GM20431 (cell line): ENCODE measurements around the gene CMBL.

Experiments used
- in situ Hi-C: fragments of 300-500 bp; cut with MseI, MboI; formaldehyde crosslinking; loops from one replicate; pipeline ENCODE4 v1.15.0; 2020; ENCODE audit warnings: low sequenced_read_pairs; ENCODE audit not compliant: unreplicated experiment

CMBL gene

DNA sequence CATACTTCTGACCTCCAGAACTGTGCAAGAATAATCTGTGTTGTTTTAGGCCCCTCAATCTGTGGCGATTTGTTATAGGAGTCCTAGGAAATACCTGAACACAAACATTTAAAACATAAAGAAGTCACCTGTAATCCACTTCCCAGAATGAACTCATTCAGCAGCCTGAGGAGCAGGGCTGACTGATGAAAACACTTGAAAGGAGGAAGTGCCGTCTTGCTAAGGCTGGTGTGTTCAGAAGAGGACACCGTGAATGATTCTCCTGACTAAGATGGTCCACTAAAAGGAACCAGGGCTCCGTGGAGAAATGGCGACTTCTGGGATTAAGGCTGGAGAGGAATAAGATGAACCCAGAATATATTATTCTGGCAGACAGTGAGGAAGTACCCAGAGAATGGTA is 27.1 kb upstream of the CMBL start:
- in situ Hi-C loops: no loop called here

DNA sequence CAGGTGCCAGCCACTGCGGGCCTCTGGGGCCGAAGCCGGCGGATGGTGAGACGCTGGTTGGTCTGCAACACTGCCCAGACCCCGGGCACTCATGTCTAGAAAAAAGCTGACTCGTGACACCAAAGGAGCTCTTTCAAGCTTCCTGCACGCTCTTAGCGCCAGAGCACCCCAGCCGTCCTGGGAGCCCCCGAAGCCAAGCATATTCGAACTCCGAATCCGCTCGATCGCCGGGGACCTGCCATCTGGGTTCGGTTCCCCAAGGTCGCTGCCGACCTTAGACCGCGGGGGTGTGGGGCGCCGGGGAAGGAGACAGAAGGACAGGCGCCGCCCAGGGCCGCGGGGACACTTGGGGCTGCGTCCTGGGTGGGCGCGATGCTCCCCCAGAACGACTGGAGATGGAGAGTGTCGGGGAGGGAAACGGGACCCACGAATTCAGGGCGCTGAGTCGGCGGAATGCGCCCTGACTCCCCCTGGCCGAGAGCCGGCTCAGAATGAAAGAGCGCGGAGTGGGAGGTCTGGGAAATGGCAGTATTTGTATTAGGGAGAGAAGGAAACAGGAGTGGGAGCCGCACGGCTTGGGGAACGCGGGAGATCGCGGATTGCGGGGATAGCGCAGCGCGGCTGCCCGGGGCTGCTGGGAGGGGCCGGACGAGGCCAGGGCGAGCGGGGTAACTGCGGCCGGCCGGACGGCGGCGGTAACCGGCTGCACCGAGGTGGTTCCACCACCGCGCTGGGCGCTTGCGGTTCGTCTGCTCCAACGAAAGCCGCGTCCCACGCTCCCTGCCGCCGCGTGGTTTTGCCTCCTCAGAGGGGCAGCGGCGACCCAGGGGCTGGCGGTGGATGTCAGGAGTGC is 25.7 kb upstream of the CMBL start:
- in situ Hi-C loops: no loop called here

DNA sequence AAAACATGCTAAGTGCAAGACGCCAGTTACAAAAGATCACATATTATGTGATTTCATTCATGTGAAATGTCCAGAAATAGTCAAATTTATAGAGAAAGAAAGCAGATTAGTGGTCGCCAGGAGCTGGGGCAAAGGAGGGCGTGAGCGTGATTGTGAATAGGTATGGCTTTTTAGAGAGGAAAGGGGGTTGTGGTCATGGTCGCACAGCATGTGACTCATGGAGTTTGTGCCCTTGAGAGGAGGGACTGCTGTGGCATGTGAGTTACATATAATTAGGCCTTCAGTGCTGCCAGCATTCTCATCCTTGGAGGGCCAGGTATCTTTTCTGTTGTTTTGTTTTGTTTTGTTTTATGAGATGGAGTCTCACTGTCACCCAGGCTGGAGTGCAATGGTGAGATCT is 24.6 kb upstream of the CMBL start:
- in situ Hi-C loops: no loop called here

DNA sequence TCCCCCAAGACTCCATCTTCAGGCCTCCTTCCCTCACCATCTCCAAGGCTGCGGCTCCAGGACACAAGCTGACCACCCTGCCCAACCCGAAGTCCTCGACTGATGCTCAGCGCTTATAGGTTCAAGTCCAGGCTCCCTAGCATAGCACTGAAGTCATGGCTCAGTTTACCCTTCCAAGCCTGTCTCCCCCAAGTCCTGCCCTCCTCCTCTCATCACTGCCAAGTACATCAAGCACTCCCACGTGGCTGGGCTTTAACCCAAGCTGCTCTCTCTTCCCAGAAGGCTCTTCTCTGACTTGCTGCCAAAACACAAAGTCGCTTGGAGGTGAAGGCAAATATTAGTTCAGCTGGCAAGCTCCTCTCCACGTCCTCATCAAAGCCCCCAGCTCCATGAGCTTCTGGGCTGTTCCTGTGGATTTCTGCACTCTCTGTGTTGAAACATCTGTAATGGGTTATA is 23.7 kb upstream of the CMBL start:
- in situ Hi-C loops: no loop called here

DNA sequence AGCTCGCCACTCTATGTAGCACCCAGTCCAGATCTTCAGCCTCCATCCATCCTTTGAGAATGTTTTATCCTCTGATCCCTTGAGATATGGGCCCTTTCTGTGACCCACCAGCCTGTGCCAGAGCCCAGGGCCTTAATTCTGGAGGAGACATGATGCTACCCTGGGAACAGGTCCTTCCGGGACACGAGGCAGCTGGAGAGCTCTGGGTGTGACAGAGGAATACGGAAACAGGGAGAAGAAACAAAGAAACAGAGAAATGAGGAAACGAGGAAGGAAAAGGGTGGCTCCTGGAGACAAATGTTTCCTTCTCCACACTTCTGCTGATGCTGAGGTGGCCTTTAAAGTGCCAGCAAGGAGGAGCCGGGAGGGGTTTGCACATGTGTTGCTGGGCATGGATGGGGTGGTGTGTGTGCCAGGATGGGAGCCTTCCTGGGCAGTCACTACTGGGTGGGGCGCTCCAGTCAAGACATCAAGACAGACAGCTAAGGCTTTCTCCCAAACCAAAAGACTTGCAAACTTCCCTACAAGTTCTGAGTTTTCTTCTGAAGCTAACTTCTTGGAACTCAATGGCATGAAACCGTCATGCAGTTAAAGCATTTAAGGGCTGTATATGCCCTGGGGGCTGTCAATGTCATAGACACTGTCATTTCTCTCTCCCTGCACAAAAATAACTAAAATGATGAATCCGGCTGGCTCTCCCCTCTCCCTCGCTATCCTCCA is 23.0 kb upstream of the CMBL start:
- in situ Hi-C loops: no loop called here

DNA sequence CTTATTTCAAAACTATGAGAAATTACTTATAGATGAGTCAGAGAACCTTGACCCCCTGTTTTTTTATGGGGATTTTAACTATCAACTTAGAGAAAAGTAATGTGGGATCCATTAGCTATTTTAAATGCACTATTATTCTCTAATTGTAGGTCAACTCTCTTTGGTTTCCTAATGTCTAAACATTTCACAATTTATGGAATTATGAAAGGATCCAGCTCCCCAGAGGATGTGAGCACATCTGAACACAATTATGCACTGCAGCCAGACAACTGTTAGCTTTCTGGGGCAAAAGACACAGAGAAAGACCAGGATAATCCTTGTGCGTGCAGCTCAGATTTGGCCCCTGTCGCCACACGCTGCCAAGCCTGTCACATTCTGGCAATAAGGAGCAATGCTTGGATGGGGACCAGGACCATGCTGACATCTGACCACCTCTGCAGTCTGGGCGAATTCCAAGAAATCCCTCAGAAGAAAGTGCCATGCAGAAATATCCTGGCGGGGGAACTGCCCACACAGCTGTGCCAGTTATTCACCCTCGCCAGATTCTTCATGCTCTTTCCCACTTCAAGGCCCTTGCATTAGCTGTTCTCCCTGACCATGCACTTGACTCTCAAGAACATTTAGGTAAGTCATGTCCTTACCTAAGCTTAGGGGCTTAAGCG is 22.2 kb upstream of the CMBL start:
- in situ Hi-C loops: no loop called here

DNA sequence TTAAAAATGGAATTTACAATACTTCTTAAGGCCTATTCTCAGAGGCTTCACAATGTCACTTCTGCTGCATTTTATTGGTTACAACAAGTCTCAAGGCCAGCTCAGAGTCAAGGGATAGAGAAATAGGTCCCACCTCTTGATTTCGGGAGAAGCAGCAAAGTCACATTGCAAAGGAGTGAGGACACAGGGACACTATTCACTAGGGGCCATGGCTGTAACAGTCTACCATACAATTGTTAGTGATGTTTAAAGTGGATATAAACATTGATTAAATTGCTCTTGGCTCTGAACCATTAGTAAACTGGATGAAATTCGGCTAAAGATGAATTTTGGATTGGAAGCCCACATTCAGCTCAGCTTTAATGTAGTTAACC is 21.7 kb upstream of the CMBL start:
- in situ Hi-C loops: no loop called here

DNA sequence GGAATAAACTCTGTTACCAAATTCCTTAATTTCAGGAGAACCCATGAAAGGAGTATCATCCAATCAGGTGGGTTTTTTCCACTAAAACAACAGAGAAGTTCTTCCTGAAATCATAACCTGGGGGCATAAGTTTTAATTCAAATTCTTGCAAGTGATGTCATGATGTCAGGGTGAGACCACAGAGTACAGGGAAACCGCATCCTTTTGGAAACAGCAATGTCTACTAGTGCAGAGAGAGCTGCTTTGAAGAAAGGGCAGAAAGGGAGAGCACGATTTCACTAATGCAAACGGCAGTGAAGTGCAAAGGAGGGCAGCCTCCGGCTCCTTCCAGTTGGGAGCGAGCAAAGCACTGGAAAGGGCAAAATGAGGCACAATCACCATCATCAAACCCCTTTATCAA is 20.6 kb upstream of the CMBL start:
- in situ Hi-C loops: no loop called here

DNA sequence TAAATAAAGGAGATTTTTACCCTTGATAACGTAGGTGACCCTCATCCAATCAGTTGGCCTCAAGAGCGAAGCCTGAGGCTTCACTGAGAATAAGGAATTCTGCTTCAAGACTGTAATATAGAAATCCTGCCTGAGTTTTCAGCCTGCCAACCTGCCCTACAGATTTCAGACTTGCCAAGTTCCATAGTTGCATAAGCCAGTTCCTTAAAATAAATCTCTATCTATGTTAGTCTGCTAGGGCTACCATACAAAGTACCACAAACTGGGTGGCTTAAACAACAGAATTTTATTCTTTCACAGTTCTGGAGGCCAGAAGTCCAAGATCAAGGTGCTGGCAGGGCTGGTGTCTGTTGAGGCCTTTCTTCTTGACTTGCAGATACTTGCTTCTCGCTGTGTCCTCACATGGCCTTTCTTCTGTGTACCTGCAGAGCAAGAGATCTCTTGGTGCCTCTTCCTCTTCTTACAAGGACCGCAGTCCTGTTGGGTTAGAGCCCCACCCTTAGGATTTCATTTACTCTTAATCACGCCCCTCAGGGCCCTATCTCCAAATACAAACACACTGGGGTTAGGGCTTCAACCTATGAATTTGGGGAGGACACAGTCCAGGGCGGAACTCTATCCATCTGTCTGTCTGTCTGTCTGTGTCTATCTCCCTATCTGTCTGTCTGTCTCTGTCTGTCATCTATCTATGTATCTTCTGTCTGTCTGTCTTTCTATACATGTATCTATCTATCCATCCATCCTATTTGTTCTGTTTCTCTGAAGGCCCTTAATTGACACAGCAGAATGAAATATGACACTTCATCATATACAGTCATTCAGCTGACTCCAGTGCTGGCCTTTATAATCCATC is 17.0 kb upstream of the CMBL start:
- in situ Hi-C loops: no loop called here

DNA sequence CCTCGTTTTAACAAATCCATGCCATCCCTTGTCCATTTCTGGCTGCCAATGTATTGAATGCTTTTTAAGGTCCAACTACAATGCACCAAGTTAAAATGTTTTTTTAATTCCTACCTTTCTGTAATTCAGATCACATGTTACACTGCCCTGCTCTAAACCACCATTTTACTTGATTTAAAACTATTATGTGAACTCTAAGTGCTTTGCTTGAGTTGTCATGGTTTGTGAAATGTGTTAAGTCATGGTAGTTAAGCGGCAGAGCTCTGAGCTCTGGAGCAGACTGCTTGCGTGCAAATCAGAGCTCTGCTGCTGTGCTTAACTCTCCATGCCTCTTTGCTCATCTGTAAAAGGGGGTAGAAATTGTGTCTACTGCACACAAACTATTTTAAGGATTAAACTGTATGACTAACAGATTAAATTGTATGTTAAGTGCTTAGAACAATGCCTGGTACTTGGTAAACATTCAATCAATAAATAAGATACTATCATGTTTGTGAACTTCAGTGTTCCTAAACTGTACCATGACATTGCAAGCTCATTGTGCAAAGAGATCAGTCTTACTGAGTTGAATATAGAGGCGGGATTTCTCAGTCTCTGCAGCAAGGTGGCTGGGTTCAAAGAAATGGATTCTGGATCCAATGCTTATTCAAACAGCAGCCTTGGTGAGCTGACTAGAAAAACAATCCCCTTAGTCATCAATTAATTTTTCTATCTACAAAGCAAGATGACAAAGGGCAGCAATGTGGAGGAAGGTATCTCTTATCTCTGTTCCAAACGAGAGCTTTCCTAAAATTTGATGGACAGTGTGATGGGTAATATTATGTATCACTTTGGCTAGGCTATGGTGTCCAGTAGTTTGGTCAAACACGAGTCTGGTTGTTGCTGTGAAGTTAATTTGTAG is 16.1 kb upstream of the CMBL start:
- in situ Hi-C loops: no loop called here

DNA sequence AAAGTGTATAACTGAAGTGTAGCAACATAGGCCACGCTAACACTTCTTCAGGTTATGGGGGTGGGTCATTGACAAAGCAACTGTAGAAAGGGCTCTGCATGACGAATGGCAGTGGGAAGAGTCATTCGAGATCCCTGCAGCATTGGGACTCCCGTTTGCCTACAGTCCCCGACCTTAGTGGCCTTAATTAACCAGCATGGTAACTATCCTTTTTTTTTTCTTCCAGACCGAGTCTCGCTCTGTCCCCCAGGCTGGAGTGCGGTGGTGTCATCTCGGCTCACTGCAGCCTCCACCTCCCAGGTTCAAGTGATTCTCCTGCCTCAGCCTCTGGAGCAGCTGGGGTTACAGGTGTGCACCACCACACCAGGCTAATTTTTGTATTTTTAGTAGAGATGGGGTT is 14.2 kb upstream of the CMBL start:
- in situ Hi-C loops: no loop called here

DNA sequence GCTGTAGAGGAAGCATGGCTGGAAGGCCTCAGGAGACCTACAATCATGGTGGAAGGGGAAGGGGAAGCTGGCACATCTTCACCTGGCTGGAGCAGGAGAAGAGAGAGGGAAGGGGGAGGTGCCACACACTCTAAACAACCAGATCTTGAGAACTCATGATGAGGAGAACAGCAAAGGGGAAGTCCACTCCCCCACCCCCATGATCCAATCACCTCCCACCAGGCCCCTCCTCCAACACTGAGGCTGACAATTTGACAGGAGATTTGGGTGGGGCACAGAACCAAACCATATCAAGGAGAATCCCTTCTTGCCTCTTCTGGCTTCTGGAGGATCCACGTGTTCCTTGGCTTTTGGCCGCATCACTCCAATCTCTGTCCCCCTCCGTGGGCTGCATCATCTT is 13.1 kb upstream of the CMBL start:
- in situ Hi-C loops: no loop called here

DNA sequence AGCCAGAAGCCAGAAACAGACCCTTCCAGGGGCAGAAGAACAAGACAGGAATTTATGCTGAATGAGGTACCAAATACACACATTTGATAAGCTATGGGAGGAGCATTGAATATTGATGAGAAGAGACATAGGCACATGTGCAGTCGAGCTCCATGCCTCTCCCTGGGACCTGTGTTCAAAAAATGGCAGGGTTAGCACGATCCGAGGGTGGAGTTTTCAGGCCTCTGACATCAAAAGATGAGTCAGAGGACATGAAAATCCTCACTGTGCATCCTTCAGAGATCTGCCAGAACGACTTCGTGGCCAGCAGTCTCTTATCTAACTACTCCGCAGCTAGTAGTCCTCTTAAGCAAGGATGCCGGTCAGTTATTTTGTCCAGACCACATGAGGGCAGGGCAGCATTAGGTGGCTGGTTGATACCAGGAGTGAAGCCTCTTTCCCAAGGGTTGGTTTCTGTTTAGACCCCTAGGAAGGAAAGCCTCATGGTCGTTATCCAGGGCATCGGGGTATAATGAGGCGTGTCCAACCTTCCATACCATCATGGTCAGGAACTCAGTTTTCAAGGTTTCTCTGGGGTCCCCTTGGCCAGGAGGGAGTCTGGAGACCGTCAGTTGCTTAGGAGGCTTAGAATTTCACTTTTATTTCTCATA is 11.6 kb upstream of the CMBL start:
- in situ Hi-C loops: no loop called here

DNA sequence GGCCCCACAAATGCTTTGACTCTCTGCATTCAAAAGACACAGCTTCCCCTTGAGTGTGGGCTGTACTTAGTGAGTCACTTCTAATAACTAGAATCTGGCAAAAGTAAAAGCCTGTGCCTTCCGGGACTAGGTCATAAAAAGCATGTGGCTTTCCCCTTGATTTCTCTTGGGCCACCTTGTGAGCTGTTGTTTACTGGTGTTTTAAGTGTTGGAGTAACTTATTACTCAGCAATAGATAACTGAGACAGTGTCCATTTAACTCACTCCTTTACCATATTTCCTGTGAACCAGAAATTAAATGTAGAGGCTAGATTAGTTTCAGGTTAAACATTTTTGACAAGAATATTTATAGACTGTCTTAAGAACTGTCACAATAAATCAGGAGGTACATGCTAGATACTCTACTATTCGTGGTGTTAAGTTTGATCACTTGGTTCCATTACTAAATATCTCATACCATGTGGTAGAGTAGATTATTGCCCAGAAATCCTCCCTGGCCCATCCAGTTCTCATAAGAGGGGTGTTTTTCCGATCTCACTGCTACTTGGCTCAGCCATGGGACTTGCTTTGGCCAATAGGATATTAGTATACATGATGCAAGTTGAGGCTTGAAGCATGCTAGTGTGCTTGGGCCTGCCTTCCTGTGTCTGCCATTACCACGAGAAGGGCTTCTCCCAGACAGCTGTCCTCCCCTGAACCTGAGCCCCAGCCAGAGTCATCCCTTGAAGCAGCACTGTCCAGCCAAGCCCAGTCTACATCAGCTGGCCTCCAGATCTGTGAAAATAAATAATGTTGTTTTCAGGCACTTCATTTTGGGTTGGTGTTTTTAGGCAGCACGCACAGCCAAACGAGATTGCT is 10.4 kb upstream of the CMBL start:
- in situ Hi-C loops: no loop called here

DNA sequence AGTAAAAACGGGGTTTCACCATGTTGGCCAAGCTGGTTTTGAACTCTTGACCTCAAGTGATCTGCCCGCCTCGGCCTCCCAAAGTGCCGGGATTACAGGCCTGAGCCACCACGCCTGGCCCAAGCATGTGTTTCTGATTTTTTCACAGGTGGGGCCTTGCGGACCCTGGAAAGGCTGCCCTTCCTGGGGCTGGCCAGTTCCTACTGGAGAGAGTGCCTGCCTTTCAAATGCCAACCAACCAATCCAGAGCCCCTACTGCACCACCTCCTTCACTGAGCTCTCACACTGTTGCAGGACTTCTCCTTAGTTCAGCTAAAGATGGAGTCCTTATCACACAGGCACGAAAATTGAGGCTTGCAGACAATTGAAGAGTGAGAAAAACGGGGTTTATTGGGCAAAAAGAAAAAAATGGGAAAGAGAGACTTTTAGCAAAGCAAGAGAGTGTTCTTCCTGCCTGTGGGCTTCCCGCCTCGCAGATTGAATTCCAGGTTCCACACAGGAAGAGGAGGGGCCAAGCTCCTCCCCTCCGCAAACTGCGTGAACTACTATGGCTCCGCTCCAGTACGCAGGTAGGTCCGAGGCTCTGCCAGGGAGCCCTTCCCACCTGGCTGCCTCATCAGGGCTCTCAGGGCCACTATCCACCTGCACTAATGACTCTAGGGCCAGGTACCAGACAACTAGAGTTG is 8.3 kb upstream of the CMBL start:
- in situ Hi-C loops: no loop called here

DNA sequence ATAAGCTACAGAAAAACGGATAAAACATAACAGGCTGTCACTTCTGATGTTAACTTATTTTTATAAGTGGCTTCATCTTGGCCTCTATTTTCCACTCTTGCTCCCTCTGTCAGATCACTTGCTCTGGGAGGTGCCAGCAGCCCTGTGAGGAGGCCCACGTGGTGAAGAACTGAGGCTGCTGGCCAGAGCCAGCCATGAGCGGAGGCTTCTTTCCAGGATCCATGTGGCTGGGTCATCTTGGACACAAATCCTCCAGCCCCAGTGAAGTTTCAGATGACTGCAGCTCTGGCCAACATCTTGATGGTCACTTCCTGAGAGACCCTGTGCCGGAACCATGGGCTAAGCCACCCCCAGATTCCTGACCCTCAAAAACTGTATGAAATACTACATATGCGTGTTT is 7.5 kb upstream of the CMBL start:
- in situ Hi-C loops: no loop called here
